ENCODE results near the gene BNIP3. TPM values are rescaled to one million over a fixed set of nuclear protein-coding genes. Genes with fewer than 3 reads are reported as not detected.

BNIP3 gene
- total and polyA plus RNA-seq, 2 donors (not counting 3 experiments of a cell fraction or from before 2014, with no cell fraction given): 51.4 to 53.3 TPM

GRCh38 chr10:131948501-131948900 is 33.2 kb downstream of the BNIP3 start:
- TF ChIP-seq JUN (IDR thresholded peaks at IDR 0.05; ENCODE audit: borderline replicate concordance, insufficient read depth, insufficient read length, low read depth): no peak
- DNase-seq (ENCODE audit: low read depth, low spot score) (no peak), FAIRE-seq (no peak)
- dilution Hi-C loops (cut with MboI; ENCODE audit: extremely low pct_ligation_motif_present, low sequenced_read_pairs): no loop called here
- Histone ChIP-seq H3K9me3 (replicated peaks; ENCODE audit: control insufficient read depth, insufficient read depth, low read length) (no peaks in the 10 kb centered on the region), H3K4me1 (ENCODE audit: control insufficient read depth, extremely low read depth, insufficient read depth, low read length) (peaks cover 39% of the 10 kb centered on the region), H4K20me1 (replicated peaks; ENCODE audit: control insufficient read depth, extremely low read depth, insufficient read depth, low read length) (no peaks in the 10 kb centered on the region), H3K9me1 (replicated peaks; ENCODE audit: control insufficient read depth, extremely low read depth, insufficient read depth, low read length) (no peaks in the 10 kb centered on the region), H3K4me2 (ENCODE audit: insufficient read depth, low read length) (peak overlapping the region; percentile 55), H3K4me3 (replicated peaks in 1 of 3; ENCODE audit: insufficient read depth in 1 of 3, low read depth in 1 of 3, low read length in 3 of 3) (no peak overlapping the region), H3K9ac (replicated peaks; ENCODE audit: extremely low read depth, insufficient read depth, low read length) (no peak overlapping the region), H3K79me2 (ENCODE audit: control insufficient read depth, insufficient read depth, low read length) (peaks cover 27% of the 10 kb centered on the region), H3K27me3 (ENCODE audit: control insufficient read depth in 2 of 2, insufficient read depth in 2 of 2, low read length in 2 of 2) (no peaks in the 10 kb centered on the region), H2AFZ (ENCODE audit: low read depth, low read length) (no peak overlapping the region), H3K27ac (ENCODE audit: insufficient read depth, low read depth, low read length) (peak overlapping the region; percentile 93), H3K36me3 (ENCODE audit: control insufficient read depth in 2 of 2, extremely low read depth in 1 of 2, insufficient read depth in 2 of 2, low read length in 2 of 2) (peaks cover 8 to 12% of the 10 kb centered on the region in 2 experiments)
- intact Hi-C loops (cut with micrococcal nuclease): loop anchor here (1.0 kb wide), 3 partner anchors 31 to 75 kb away; no protein-coding TSS in a partner anchor
- ChIA-PET POLR2A (interaction anchor here (1.4 kb wide), 1 partner anchor 33 kb away, joined by 3 read pairs; the partner anchor contains the start of gene BNIP3), CTCF (interaction anchor here (1.2 to 4.3 kb wide), 9 partner anchors 13 to 75 kb away, joined by 4 to 35 read pairs (median 4); no protein-coding TSS in a partner anchor)
- BruUV-seq (replicated peaks): TSS peak; percentile 47

- BruUV-seq (replicated peaks): TSS peak; percentile 93
- POLR2A ChIA-PET: interaction anchor here (0.8 to 2.2 kb wide), 3 partner anchors 32 to 47 kb away, joined by 3 to 6 read pairs (median 3); partner anchors contain the start of genes BNIP3 and PPP2R2D
- FAIRE-seq: peak; percentile 99
Observed at GRCh38 chr10:131947631-131948347, 33.9 kb downstream of the BNIP3 start.

More at GRCh38 chr10:131947631-131948347, 33.9 kb downstream of the BNIP3 start:
- DNase-seq (ENCODE audit: low read depth, low spot score): peak; percentile 94
- peak overlapping the region; percentile 55 for H3K4me2 ChIP-seq (ENCODE audit: insufficient read depth, low read length)
- no peaks in the 10 kb centered on the region for H4K20me1 ChIP-seq (replicated peaks; ENCODE audit: control insufficient read depth, extremely low read depth, insufficient read depth, low read length)
- no peaks in the 10 kb centered on the region for H3K9me1 ChIP-seq (replicated peaks; ENCODE audit: control insufficient read depth, extremely low read depth, insufficient read depth, low read length)
- H3K9me3 ChIP-seq (replicated peaks; ENCODE audit: control insufficient read depth, insufficient read depth, low read length): no peaks in the 10 kb centered on the region
- peak overlapping the region; percentile 93 for H3K27ac ChIP-seq (ENCODE audit: insufficient read depth, low read depth, low read length)
- peaks cover 8 to 12% of the 10 kb centered on the region in 2 experiments for H3K36me3 ChIP-seq (ENCODE audit: control insufficient read depth in 2 of 2, extremely low read depth in 1 of 2, insufficient read depth in 2 of 2, low read length in 2 of 2)
- H3K27me3 ChIP-seq (ENCODE audit: control insufficient read depth in 2 of 2, insufficient read depth in 2 of 2, low read length in 2 of 2): no peaks in the 10 kb centered on the region
- peak; percentile 45 for TF ChIP-seq MAX (IDR thresholded peaks at IDR 0.05; ENCODE audit: insufficient read depth, insufficient read length)
- no peak for TF ChIP-seq CTCF (IDR thresholded peaks at IDR 0.05; ENCODE audit: extremely low read depth in 1 of 2, insufficient read depth in 1 of 2, low read depth in 1 of 2, low read length in 2 of 2)
- TF ChIP-seq FOS (IDR thresholded peaks at IDR 0.05; ENCODE audit: borderline replicate concordance, insufficient read depth, low read length): peak; percentile 86
- peak; percentile 95 for TF ChIP-seq JUN (IDR thresholded peaks at IDR 0.05; ENCODE audit: borderline replicate concordance, insufficient read depth, insufficient read length, low read depth)
- TF ChIP-seq POLR2AphosphoS5 (IDR thresholded peaks at IDR 0.05; ENCODE audit: insufficient read depth, low read depth, low read length): peak; percentile 76
- TF ChIP-seq GATA2 (IDR thresholded peaks at IDR 0.05; ENCODE audit: insufficient read depth, insufficient read length, low read depth, low read length): peak; percentile 80
- TF ChIP-seq MYC (IDR thresholded peaks at IDR 0.05; ENCODE audit: low read depth, low read length): peak; percentile 57
- no peak for TF ChIP-seq EZH2 (IDR thresholded peaks at IDR 0.05; ENCODE audit: borderline replicate concordance, low read depth, low read length, severe bottlenecking)
- no peak for TF ChIP-seq POLR2A (IDR thresholded peaks at IDR 0.05; ENCODE audit: low read depth, low read length)
- CTCF ChIA-PET: interaction anchor here (0.7 to 4.3 kb wide), 14 partner anchors 14 to 75 kb away, joined by 3 to 35 read pairs (median 4); partner anchors contain the start of gene BNIP3
- peak overlapping the region; percentile 47 for H3K9ac ChIP-seq (replicated peaks; ENCODE audit: extremely low read depth, insufficient read depth, low read length)
- intact Hi-C loops (cut with micrococcal nuclease): loop anchor here (1.0 kb wide), 3 partner anchors 32 to 76 kb away; no protein-coding TSS in a partner anchor
- H3K4me1 ChIP-seq (ENCODE audit: control insufficient read depth, extremely low read depth, insufficient read depth, low read length): peaks cover 39% of the 10 kb centered on the region
- H2AFZ ChIP-seq (ENCODE audit: low read depth, low read length): no peak overlapping the region
- H3K4me3 ChIP-seq (replicated peaks in 1 of 3; ENCODE audit: insufficient read depth in 1 of 3, low read depth in 1 of 3, low read length in 3 of 3): peak overlapping the region in 1 of 3 experiments; percentile 18
- peaks cover 26% of the 10 kb centered on the region for H3K79me2 ChIP-seq (ENCODE audit: control insufficient read depth, insufficient read depth, low read length)
- dilution Hi-C loops (cut with MboI; ENCODE audit: extremely low pct_ligation_motif_present, low sequenced_read_pairs): no loop called here

Measured in endothelial cell of umbilical vein (primary cell).